ENCODE measurements around the gene APP. TPM values are rescaled to one million over a fixed set of nuclear protein-coding genes. Genes with fewer than 3 reads are reported as not detected.

APP gene
- total RNA-seq, 1 donor from 2014 or later: 1,137 TPM

GRCh38 chr21:26060335-26061115, 110.0 kb downstream of the APP start:
- Mint-ChIP-seq H3K4me1 (ENCODE audit: unreplicated experiment) (peaks cover 54% of the 10 kb centered on the region), H3K9me3 (ENCODE audit: unreplicated experiment) (no peaks in the 10 kb centered on the region), H3K27me3 (ENCODE audit: unreplicated experiment) (peaks cover 1% of the 10 kb centered on the region), H3K4me3 (ENCODE audit: unreplicated experiment) (peak overlapping the region; percentile 52), H3K27ac (ENCODE audit: unreplicated experiment) (peak overlapping the region; percentile 17), H3K36me3 (ENCODE audit: low read depth, unreplicated experiment) (peaks cover 10% of the 10 kb centered on the region)
- no peak for TF ChIP-seq CTCF (IDR thresholded peaks at IDR 0.05; ENCODE audit: unreplicated experiment)
- DNase-seq (ENCODE audit: low spot score): no peak

GRCh38 chr21:26057477-26058170, 112.9 kb downstream of the APP start:
- peaks cover 51% of the 10 kb centered on the region for H3K4me1 Mint-ChIP-seq (ENCODE audit: unreplicated experiment)
- H3K36me3 Mint-ChIP-seq (ENCODE audit: low read depth, unreplicated experiment): peaks cover 19% of the 10 kb centered on the region
- no peak for TF ChIP-seq CTCF (IDR thresholded peaks at IDR 0.05; ENCODE audit: unreplicated experiment)
- H3K9me3 Mint-ChIP-seq (ENCODE audit: unreplicated experiment): no peaks in the 10 kb centered on the region
- H3K27ac Mint-ChIP-seq (ENCODE audit: unreplicated experiment): no peak overlapping the region
- H3K27me3 Mint-ChIP-seq (ENCODE audit: unreplicated experiment): peaks cover 4% of the 10 kb centered on the region
- no peak for DNase-seq (ENCODE audit: low spot score)
- no peak overlapping the region for H3K4me3 Mint-ChIP-seq (ENCODE audit: unreplicated experiment)

- H3K9me3 Mint-ChIP-seq (ENCODE audit: unreplicated experiment): no peaks in the 10 kb centered on the region
Measured at GRCh38 chr21:26055841-26056264, 114.7 kb downstream of the APP start.

GRCh38 chr21:26055010-26055409, 115.6 kb downstream of the APP start:
- Mint-ChIP-seq H3K27ac (ENCODE audit: unreplicated experiment) (no peak overlapping the region), H3K9me3 (ENCODE audit: unreplicated experiment) (no peaks in the 10 kb centered on the region), H3K27me3 (ENCODE audit: unreplicated experiment) (peaks cover 4% of the 10 kb centered on the region), H3K4me1 (ENCODE audit: unreplicated experiment) (peaks cover 35% of the 10 kb centered on the region), H3K4me3 (ENCODE audit: unreplicated experiment) (no peak overlapping the region), H3K36me3 (ENCODE audit: low read depth, unreplicated experiment) (peaks cover 28% of the 10 kb centered on the region)
- TF ChIP-seq CTCF (IDR thresholded peaks at IDR 0.05; ENCODE audit: unreplicated experiment): no peak
- no peak for DNase-seq (ENCODE audit: low spot score)

More at GRCh38 chr21:26055841-26056264, 114.7 kb downstream of the APP start:
- Mint-ChIP-seq H3K4me1 (ENCODE audit: unreplicated experiment) (peaks cover 44% of the 10 kb centered on the region), H3K27ac (ENCODE audit: unreplicated experiment) (no peak overlapping the region), H3K4me3 (ENCODE audit: unreplicated experiment) (no peak overlapping the region), H3K27me3 (ENCODE audit: unreplicated experiment) (peaks cover 5% of the 10 kb centered on the region), H3K36me3 (ENCODE audit: low read depth, unreplicated experiment) (peaks cover 25% of the 10 kb centered on the region)
- DNase-seq (ENCODE audit: low spot score): no peak
- TF ChIP-seq CTCF (IDR thresholded peaks at IDR 0.05; ENCODE audit: unreplicated experiment): no peak

- DNase-seq (ENCODE audit: low spot score): no peak
- no peak overlapping the region for H3K4me3 Mint-ChIP-seq (ENCODE audit: unreplicated experiment)
- H3K27ac Mint-ChIP-seq (ENCODE audit: unreplicated experiment): no peak overlapping the region
- no peak for TF ChIP-seq CTCF (IDR thresholded peaks at IDR 0.05; ENCODE audit: unreplicated experiment)
- H3K27me3 Mint-ChIP-seq (ENCODE audit: unreplicated experiment): peaks cover 5% of the 10 kb centered on the region
- H3K4me1 Mint-ChIP-seq (ENCODE audit: unreplicated experiment): peaks cover 25% of the 10 kb centered on the region
- no peaks in the 10 kb centered on the region for H3K9me3 Mint-ChIP-seq (ENCODE audit: unreplicated experiment)
- peaks cover 37% of the 10 kb centered on the region for H3K36me3 Mint-ChIP-seq (ENCODE audit: low read depth, unreplicated experiment)
Measured at GRCh38 chr21:26052057-26052456, 118.5 kb downstream of the APP start.
